GM18868 (cell line): Measurements from ENCODE around the gene RGS3.
"Not testable (repeated sequence)": the region's sequence is repeated elsewhere in the genome, so short reads cannot be mapped to it uniquely, and the experiment has no call there.

Source experiments
- ATAC-seq: cut with Tn5 transposase; IDR thresholded peaks from one replicate; pipeline ENCODE4 v1.9.1; 2021; ENCODE audit warnings: mild to moderate bottlenecking, moderate library complexity; ENCODE audit not compliant: unreplicated experiment

The RGS3 gene

GRCh38 chr9:113543296-113543981 lies 79.9 kb downstream of the RGS3 start:
- ATAC-seq = no peak

GRCh38 chr9:113543982-113544303 lies 80.4 kb downstream of the RGS3 start:
- ATAC-seq = no peak

GRCh38 chr9:113545068-113545467 lies 81.5 kb downstream of the RGS3 start:
- ATAC-seq = no peak

- no peak for ATAC-seq
Observed at GRCh38 chr9:113546566-113546965, 83.0 kb downstream of the RGS3 start.

- ATAC-seq = no peak
Observed at GRCh38 chr9:113547501-113547900, 84.0 kb downstream of the RGS3 start.

GRCh38 chr9:113548221-113549041 lies 84.9 kb downstream of the RGS3 start:
- ATAC-seq = no peak

GRCh38 chr9:113549892-113550291 lies 86.4 kb downstream of the RGS3 start:
- ATAC-seq = not testable (repeated sequence)

GRCh38 chr9:113556877-113557593 lies 93.5 kb downstream of the RGS3 start:
- no peak for ATAC-seq

- no peak for ATAC-seq
Observed at GRCh38 chr9:113558632-113559502, 95.3 kb downstream of the RGS3 start.

GRCh38 chr9:113559834-113560800 lies 96.6 kb downstream of the RGS3 start:
- ATAC-seq = no peak

GRCh38 chr9:113562653-113563381 lies 99.3 kb downstream of the RGS3 start:
- ATAC-seq = no peak

GRCh38 chr9:113563826-113564497 lies 100.4 kb downstream of the RGS3 start:
- no peak for ATAC-seq

GRCh38 chr9:113564498-113565237 lies 101.1 kb downstream of the RGS3 start:
- no peak for ATAC-seq

GRCh38 chr9:113566016-113566711 lies 102.6 kb downstream of the RGS3 start:
- ATAC-seq = no peak

- no peak for ATAC-seq
Observed at GRCh38 chr9:113566712-113567071, 103.2 kb downstream of the RGS3 start.

- ATAC-seq = no peak
Observed at GRCh38 chr9:113567361-113568080, 104.0 kb downstream of the RGS3 start.

GRCh38 chr9:113568081-113568435 lies 104.5 kb downstream of the RGS3 start:
- ATAC-seq = no peak
